GM20000 (cell line): ENCODE results near the gene TSPYL1.
A peak's percentile ranks its signal among the peaks of the same experiment; 100 is the strongest.

Source experiments
- DNase-seq: peaks from one replicate; pipeline ENCODE4 v3.0.0; 2012; ENCODE audit warnings: low spot score
- TF ChIP-seq, protein P1 (sequence below): IDR thresholded peaks from 2 replicates; pipeline ENCODE4 v1.5.1; 2012; ENCODE audit warnings: mild to moderate bottlenecking, control low read depth; ENCODE audit errors: extremely low read depth, missing control alignments

The TSPYL1 gene

DNA sequence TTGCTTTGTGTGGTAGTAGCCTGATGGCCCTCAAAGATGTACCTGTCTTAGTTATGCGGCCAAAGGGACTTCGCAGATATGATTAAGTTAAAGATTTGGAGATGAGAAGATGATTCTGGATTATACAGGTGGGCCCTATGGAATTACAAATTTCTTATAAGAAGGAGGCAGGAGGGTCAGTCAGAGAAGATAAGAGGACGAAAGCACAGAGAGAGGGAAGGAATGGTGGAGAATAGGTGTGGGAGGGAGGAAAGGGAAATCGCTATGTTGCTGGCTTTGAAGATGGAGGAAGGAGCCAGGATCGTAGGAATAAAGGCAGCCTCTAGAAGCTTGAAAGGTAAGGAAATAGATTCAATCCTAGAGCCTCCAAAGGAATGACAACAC lies 1.2 kb upstream of the TSPYL1 start:
- TF ChIP-seq, protein P1, sequence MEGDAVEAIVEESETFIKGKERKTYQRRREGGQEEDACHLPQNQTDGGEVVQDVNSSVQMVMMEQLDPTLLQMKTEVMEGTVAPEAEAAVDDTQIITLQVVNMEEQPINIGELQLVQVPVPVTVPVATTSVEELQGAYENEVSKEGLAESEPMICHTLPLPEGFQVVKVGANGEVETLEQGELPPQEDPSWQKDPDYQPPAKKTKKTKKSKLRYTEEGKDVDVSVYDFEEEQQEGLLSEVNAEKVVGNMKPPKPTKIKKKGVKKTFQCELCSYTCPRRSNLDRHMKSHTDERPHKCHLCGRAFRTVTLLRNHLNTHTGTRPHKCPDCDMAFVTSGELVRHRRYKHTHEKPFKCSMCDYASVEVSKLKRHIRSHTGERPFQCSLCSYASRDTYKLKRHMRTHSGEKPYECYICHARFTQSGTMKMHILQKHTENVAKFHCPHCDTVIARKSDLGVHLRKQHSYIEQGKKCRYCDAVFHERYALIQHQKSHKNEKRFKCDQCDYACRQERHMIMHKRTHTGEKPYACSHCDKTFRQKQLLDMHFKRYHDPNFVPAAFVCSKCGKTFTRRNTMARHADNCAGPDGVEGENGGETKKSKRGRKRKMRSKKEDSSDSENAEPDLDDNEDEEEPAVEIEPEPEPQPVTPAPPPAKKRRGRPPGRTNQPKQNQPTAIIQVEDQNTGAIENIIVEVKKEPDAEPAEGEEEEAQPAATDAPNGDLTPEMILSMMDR = no peak
- DNase-seq = no peak

DNA sequence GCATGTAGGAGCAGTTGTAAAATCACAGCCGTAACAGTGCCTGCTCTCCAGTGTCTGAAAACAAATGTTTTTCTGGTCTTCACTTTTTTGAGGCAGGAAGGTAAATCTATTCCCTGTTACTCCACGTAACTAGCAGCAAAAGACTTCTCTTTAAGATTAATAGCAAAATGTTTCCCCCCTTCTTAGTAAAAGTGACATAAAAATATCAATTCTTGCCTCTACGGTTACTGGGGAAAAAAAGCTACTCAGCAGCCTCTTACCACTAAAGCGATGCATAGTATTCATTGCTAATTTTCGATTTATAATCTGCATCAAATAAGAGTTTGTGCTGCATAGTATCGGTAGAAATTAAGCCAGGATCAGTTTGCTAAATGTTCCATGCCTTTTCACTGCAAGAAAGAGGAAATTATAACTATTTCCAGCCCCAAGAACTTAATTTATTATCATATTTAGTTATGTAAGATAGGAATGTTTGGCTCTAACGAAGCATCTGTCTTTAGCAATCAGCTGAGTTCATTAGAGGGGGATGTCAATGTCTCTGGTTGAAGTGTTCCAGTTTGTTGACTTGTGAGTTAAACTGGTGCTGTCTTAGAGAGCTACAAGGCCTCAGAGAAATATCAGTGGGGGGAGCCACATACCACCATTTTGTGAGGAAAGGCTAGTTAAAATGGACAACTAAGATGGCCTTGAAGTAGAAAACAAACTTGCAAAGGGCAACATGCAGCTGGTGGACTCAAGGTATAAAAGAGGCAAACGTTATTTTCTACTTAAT lies 617 bp upstream of the TSPYL1 start:
- TF ChIP-seq, protein P1 = no peak
- no peak for DNase-seq

DNA sequence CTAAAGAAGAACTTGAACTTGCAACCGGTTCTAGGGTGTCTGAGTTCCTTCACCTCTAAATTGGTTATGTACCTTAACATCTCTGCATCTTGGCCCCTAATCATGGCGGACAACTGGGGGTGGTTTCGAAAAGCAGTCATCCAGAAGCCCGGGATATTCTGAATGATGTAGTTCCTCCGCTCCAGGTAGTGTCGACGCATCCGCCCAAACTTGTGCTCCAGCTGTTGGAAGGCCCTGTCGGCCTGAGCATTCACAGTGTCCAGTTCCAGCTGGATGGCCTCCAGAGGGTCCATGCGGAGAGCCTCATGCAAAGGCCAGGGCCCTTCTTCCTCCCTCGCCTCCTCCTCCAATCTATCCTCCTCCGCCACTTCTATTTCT lies 887 bp downstream of the TSPYL1 start:
- TF ChIP-seq, protein P1 = no peak
- DNase-seq = no peak

DNA sequence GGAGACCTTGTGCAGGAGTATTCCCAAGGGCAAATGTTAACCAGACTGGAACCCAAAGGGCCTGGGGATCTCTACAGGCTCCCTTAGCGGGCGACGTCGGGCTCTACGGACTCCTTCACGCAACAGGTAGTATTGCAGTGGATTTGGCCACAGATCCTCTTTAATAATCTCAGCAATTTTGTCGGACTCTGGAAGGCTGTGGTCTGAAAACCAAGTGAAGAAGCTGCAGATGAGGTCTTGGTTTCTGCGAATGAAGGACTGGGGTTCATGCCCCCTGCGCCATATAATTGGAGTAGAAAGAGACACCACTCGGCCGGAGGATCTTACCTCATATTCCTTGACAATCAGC lies 1.3 kb downstream of the TSPYL1 start:
- TF ChIP-seq, protein P1 = no peak
- no peak for DNase-seq

DNA sequence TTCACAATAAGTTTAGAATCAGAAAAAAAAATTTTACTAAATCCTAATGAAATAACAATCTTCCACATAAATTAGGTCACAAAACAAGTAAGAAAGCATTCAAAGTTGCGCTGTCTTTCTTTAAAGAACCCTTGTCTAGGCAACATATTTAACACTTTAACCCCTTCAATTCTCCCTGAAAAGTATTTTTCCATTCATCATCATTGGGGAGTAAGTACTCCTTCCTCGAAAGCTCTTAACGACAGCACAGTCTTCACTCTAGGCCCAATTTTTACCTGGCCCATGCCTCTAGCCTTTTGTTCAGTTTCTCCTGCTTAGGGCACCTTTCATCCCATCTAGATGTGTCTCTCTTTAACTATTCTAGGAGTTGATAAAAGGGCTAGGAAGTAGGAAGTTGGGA lies 2.6 kb downstream of the TSPYL1 start:
- no peak for DNase-seq
- TF ChIP-seq, protein P1 = no peak

DNA sequence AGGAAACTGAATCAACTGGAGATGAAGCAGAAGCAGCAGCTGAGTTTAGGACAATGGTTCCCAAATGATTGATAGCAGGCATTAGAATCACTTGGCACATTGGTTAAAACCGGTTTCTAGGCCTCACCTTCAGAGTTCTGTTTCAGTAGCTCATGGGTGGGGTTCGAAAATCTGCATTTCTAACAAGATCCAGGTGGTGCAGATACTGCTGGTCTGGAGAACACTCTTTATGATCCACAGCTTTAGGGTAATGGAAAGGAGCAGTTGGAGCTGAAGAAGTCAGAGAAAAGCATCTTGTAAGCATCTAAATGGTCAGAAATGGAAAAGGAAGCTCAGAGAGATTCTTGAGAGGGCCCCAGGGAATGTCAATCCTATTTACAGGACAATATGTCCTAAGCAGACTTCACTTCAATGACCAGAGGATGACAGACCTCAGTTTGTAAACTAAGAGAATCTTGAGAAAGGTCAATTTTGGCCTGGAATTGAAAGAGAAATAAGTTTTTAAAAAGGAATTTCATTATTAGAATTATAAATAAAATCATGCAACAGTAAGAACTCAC lies 8.5 kb downstream of the TSPYL1 start:
- no peak for DNase-seq
- TF ChIP-seq, protein P1 = no peak

DNA sequence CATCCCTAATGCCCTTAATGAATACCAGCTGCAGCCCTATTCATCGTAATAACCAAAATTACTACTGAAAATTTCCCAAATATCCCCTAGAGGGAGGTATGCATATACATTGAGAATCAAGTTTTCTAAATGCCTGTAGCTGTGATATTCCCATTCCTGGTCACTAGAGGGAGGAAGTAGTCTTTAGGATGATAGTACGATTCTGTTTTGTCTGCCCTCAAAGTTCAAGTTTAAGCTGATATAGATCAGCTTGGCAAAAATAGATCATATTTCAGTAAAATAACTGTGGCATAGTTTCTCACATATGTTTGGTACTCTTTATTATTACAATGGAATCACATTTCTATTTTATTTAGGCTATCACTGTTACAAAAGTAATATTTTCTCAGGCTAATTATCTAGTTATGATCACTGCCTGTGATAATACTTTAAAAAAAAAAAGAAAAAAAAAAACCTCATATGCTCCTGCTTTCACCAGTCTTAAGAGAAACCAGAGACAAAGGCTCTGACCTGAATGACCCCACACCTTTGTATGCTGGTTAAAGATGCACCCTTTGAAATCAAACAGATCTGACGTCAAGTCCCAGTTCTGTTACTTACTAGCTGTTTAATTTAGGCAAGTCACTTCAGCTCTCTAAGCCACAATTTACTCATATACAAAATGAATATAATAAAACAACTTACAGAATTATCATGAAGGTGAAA lies 11.0 kb downstream of the TSPYL1 start:
- TF ChIP-seq, protein P1 = peak; percentile 46
- DNase-seq = peak; percentile 30
